Prostate gland (tissue), 2 donors: Measurements from ENCODE around the gene CBX2.

Experiments
- POLR2A ChIP-seq: fragments of 450-650 bp; IDR thresholded peaks from one replicate; pipeline ENCODE4 v1.6.1; 2016; ENCODE audit warnings: antibody characterized with exemption, mild to moderate bottlenecking
- TF ChIP-seq, protein P1 (sequence below), 4 experiments: fragments of 200-600 bp in 2 of 4; fragments of 450-650 bp in 2 of 4; sonication (generic) in 2 of 4; IDR thresholded peaks; 1 replicate in 3 of 4; 2 replicates in 1 of 4; pipeline ENCODE4 v1.5.1; 2016 to 2019; ENCODE audit warnings: antibody characterized with exemption in 4 of 4, mild to moderate bottlenecking in 2 of 4, moderate library complexity in 2 of 4

- TF ChIP-seq, protein P1, sequence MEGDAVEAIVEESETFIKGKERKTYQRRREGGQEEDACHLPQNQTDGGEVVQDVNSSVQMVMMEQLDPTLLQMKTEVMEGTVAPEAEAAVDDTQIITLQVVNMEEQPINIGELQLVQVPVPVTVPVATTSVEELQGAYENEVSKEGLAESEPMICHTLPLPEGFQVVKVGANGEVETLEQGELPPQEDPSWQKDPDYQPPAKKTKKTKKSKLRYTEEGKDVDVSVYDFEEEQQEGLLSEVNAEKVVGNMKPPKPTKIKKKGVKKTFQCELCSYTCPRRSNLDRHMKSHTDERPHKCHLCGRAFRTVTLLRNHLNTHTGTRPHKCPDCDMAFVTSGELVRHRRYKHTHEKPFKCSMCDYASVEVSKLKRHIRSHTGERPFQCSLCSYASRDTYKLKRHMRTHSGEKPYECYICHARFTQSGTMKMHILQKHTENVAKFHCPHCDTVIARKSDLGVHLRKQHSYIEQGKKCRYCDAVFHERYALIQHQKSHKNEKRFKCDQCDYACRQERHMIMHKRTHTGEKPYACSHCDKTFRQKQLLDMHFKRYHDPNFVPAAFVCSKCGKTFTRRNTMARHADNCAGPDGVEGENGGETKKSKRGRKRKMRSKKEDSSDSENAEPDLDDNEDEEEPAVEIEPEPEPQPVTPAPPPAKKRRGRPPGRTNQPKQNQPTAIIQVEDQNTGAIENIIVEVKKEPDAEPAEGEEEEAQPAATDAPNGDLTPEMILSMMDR (IDR thresholded peaks at IDR 0.05), result no peak
- no peak for TF ChIP-seq POLR2A
Measured at GRCh38 chr17:79781736-79782575, 4.0 kb downstream of the CBX2 start.
